ENCODE results near the gene PPP1R36.

The PPP1R36 gene

DNA sequence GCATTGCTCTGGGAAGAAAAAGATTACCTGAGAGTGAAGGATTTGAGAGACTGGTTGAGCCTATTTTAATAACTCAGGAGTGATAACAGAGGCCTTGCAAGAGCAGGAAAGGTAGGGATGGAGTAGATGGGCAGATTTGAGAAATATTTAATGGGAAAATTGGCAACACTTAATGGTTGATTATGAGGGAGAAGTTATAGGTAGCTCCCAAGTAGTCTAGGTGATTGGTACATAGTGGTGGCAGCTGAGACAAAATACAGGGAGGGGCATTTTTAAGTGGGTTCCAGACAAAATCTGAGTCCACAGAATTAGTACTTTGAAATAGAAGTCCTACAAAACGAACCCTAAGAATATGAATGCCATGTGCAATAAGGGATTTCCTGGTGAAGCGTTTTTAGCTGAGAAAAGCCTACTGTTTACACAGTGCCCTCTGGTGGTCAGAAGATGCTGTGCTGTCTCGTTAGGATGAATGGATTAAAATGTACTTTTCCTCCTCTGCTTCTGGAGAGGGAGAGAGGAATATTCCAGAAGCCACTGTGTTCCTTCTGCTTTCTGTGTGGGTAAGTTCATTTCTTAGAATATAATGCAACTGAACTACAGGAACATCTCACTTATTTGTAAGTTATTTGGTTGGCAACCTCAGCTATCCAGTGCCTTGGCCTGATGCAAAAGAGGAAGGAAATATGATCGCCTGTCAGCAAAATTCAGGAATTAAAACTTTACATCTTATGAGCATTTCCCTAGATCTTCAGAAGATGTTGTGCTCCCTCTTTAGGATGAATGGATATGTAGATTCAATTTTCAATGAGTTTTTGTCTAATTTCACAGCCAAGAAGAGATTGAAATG is 38.7 kb upstream of the PPP1R36 start:
- TF ChIP-seq SIN3A (IDR thresholded peaks at IDR 0.05; ENCODE audit: borderline replicate concordance, insufficient read depth, low read length): no peak
- TF ChIP-seq TAF1 (IDR thresholded peaks at IDR 0.05; ENCODE audit: borderline replicate concordance, insufficient read depth, low read length): no peak
- TF ChIP-seq, protein P1, sequence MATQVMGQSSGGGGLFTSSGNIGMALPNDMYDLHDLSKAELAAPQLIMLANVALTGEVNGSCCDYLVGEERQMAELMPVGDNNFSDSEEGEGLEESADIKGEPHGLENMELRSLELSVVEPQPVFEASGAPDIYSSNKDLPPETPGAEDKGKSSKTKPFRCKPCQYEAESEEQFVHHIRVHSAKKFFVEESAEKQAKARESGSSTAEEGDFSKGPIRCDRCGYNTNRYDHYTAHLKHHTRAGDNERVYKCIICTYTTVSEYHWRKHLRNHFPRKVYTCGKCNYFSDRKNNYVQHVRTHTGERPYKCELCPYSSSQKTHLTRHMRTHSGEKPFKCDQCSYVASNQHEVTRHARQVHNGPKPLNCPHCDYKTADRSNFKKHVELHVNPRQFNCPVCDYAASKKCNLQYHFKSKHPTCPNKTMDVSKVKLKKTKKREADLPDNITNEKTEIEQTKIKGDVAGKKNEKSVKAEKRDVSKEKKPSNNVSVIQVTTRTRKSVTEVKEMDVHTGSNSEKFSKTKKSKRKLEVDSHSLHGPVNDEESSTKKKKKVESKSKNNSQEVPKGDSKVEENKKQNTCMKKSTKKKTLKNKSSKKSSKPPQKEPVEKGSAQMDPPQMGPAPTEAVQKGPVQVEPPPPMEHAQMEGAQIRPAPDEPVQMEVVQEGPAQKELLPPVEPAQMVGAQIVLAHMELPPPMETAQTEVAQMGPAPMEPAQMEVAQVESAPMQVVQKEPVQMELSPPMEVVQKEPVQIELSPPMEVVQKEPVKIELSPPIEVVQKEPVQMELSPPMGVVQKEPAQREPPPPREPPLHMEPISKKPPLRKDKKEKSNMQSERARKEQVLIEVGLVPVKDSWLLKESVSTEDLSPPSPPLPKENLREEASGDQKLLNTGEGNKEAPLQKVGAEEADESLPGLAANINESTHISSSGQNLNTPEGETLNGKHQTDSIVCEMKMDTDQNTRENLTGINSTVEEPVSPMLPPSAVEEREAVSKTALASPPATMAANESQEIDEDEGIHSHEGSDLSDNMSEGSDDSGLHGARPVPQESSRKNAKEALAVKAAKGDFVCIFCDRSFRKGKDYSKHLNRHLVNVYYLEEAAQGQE (IDR thresholded peaks at IDR 0.05; ENCODE audit: insufficient read depth in 1 of 2, low read depth in 2 of 2, low read length in 2 of 2): no peak
- TF ChIP-seq POLR2AphosphoS5 (IDR thresholded peaks at IDR 0.05; ENCODE audit: low read depth, low read length): no peak
- no peak for TF ChIP-seq FOXP2 (optimal IDR thresholded peaks at IDR 0.05; ENCODE audit: borderline replicate concordance, extremely low read depth, extremely low read length, insufficient read depth)

DNA sequence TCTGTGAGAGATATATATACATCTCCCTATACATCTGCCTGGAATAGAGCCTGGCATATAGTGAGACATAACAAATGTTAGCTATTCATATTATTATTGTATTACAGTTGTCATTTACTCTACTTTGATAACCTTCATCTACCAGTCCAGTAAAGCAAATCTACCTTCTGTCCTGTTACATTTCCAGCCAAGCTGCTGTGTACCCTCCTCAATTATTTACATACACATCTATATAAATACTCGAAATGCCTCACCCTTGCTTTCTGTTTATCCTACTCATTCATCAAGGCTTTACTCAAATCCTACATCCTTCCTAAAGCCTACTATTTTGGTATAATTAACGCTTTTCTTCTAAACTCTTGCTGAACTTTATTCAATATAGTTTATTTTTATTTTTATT is 36.5 kb upstream of the PPP1R36 start:
- TF ChIP-seq, protein P1 (IDR thresholded peaks at IDR 0.05; ENCODE audit: insufficient read depth in 1 of 2, low read depth in 2 of 2, low read length in 2 of 2): no peak
- TF ChIP-seq FOXP2 (optimal IDR thresholded peaks at IDR 0.05; ENCODE audit: borderline replicate concordance, extremely low read depth, extremely low read length, insufficient read depth): no peak
- no peak for TF ChIP-seq TAF1 (IDR thresholded peaks at IDR 0.05; ENCODE audit: borderline replicate concordance, insufficient read depth, low read length)
- no peak for TF ChIP-seq POLR2AphosphoS5 (IDR thresholded peaks at IDR 0.05; ENCODE audit: low read depth, low read length)
- no peak for TF ChIP-seq SIN3A (IDR thresholded peaks at IDR 0.05; ENCODE audit: borderline replicate concordance, insufficient read depth, low read length)

DNA sequence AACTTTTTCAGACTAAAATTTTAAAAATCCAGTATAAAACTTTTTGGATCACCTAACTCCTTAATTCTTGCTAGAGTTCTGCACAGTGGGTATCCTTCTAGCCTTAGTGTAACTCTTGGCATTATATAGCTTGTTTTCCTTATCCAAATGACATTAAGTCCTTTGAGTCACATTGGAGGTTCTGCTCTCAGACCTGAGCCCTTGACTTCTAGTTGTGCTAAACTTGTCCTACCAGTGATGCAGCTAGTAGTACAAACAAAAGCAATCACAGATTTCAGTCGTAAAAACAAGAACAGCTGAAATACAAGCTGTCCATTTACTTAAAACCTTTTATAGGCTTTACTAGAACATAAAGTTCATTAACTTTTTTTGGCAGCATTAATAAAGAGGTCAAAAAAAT is 34.7 kb upstream of the PPP1R36 start:
- TF ChIP-seq FOXP2 (optimal IDR thresholded peaks at IDR 0.05; ENCODE audit: borderline replicate concordance, extremely low read depth, extremely low read length, insufficient read depth) (no peak), POLR2AphosphoS5 (IDR thresholded peaks at IDR 0.05; ENCODE audit: low read depth, low read length) (no peak), TAF1 (IDR thresholded peaks at IDR 0.05; ENCODE audit: borderline replicate concordance, insufficient read depth, low read length) (no peak), SIN3A (IDR thresholded peaks at IDR 0.05; ENCODE audit: borderline replicate concordance, insufficient read depth, low read length) (no peak)
- TF ChIP-seq, protein P1 (IDR thresholded peaks at IDR 0.05; ENCODE audit: insufficient read depth in 1 of 2, low read depth in 2 of 2, low read length in 2 of 2): no peak

DNA sequence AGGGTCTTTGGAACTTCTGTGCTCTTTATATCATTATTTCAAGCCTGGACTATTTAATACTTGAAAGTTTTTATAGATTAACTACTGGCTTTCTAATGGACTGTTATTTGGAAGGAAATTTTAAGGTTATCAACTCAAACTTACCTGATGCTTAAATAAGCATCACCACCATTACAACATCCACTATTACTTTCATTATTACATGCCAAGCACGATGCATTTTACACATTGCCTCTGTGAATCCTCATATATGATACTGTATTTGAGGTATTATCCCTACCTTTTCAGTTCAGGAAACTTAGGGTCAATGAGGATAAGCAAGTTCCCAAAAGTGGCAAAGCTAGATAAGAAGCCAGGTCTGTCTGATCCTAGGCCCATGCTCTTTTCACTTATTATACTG is 32.8 kb upstream of the PPP1R36 start:
- TF ChIP-seq FOXP2 (optimal IDR thresholded peaks at IDR 0.05; ENCODE audit: borderline replicate concordance, extremely low read depth, extremely low read length, insufficient read depth): no peak
- TF ChIP-seq POLR2AphosphoS5 (IDR thresholded peaks at IDR 0.05; ENCODE audit: low read depth, low read length): no peak
- TF ChIP-seq, protein P1 (IDR thresholded peaks at IDR 0.05; ENCODE audit: insufficient read depth in 1 of 2, low read depth in 2 of 2, low read length in 2 of 2): no peak
- no peak for TF ChIP-seq TAF1 (IDR thresholded peaks at IDR 0.05; ENCODE audit: borderline replicate concordance, insufficient read depth, low read length)
- no peak for TF ChIP-seq SIN3A (IDR thresholded peaks at IDR 0.05; ENCODE audit: borderline replicate concordance, insufficient read depth, low read length)
